ENCODE measurements around the gene MRPS27.
"Not testable (repeated sequence)": the region's sequence is repeated elsewhere in the genome, so short reads cannot be mapped to it uniquely, and the experiment has no call there.

MRPS27 gene

GRCh38 chr5:72328172-72328571 is 8.1 kb upstream of the MRPS27 start:
- in situ Hi-C loops (cut with MboI; ENCODE audit: low sequenced_read_pairs), result no loop called here

- in situ Hi-C loops (cut with MboI; ENCODE audit: low sequenced_read_pairs), result no loop called here
These were observed 6.2 kb upstream of the MRPS27 start for GRCh38 chr5:72326306-72326649.

GRCh38 chr5:72325566-72326305 is 5.7 kb upstream of the MRPS27 start:
- in situ Hi-C loops (cut with MboI; ENCODE audit: low sequenced_read_pairs), result no loop called here

- in situ Hi-C loops (cut with MboI; ENCODE audit: low sequenced_read_pairs), result no loop called here
These were observed 4.3 kb upstream of the MRPS27 start for GRCh38 chr5:72324189-72324825.

GRCh38 chr5:72319435-72319975 is 535 bp downstream of the MRPS27 start:
- in situ Hi-C loops (cut with MboI; ENCODE audit: low sequenced_read_pairs), result not testable (repeated sequence)

- in situ Hi-C loops (cut with MboI; ENCODE audit: low sequenced_read_pairs), result no loop called here
These were observed 5.4 kb downstream of the MRPS27 start for GRCh38 chr5:72314571-72315172.

GRCh38 chr5:72313141-72313540 is 6.9 kb downstream of the MRPS27 start:
- in situ Hi-C loops (cut with MboI; ENCODE audit: low sequenced_read_pairs), result no loop called here

GRCh38 chr5:72308853-72309191 is 11.2 kb downstream of the MRPS27 start:
- in situ Hi-C loops (cut with MboI; ENCODE audit: low sequenced_read_pairs), result no loop called here

- in situ Hi-C loops (cut with MboI; ENCODE audit: low sequenced_read_pairs), result no loop called here
These were observed 11.8 kb downstream of the MRPS27 start for GRCh38 chr5:72307968-72308852.

GRCh38 chr5:72307573-72307967 is 12.5 kb downstream of the MRPS27 start:
- in situ Hi-C loops (cut with MboI; ENCODE audit: low sequenced_read_pairs), result no loop called here

GRCh38 chr5:72305194-72306142 is 14.6 kb downstream of the MRPS27 start:
- in situ Hi-C loops (cut with MboI; ENCODE audit: low sequenced_read_pairs), result no loop called here

GRCh38 chr5:72302171-72302570 is 17.9 kb downstream of the MRPS27 start:
- in situ Hi-C loops (cut with MboI; ENCODE audit: low sequenced_read_pairs), result no loop called here

GRCh38 chr5:72301557-72301956 is 18.5 kb downstream of the MRPS27 start:
- in situ Hi-C loops (cut with MboI; ENCODE audit: low sequenced_read_pairs), result no loop called here

GRCh38 chr5:72300590-72301339 is 19.3 kb downstream of the MRPS27 start:
- in situ Hi-C loops (cut with MboI; ENCODE audit: low sequenced_read_pairs), result no loop called here

GRCh38 chr5:72298711-72299110 is 21.3 kb downstream of the MRPS27 start:
- in situ Hi-C loops (cut with MboI; ENCODE audit: low sequenced_read_pairs), result no loop called here

- in situ Hi-C loops (cut with MboI; ENCODE audit: low sequenced_read_pairs), result not testable (repeated sequence)
These were observed 21.9 kb downstream of the MRPS27 start for GRCh38 chr5:72298136-72298535.

GRCh38 chr5:72296256-72296655 is 23.8 kb downstream of the MRPS27 start:
- in situ Hi-C loops (cut with MboI; ENCODE audit: low sequenced_read_pairs), result no loop called here

- in situ Hi-C loops (cut with MboI; ENCODE audit: low sequenced_read_pairs), result no loop called here
These were observed 24.5 kb downstream of the MRPS27 start for GRCh38 chr5:72295539-72295938.

GRCh38 chr5:72294473-72294872 is 25.6 kb downstream of the MRPS27 start:
- in situ Hi-C loops (cut with MboI; ENCODE audit: low sequenced_read_pairs), result no loop called here
